HepG2 (cell line): ENCODE data around the gene PRKD2. TPM values are rescaled to one million over a fixed set of nuclear protein-coding genes. Genes with fewer than 3 reads are reported as not detected.

Experiments
- ATAC-seq: fragments of 200-7000 bp; cut with Tn5 transposase; 3 replicates; pipeline ENCODE4 v1.9.1; 2020; ENCODE audit warnings: mild to moderate bottlenecking, moderate library complexity
- BruUV-seq: library from RNA; stranded (reverse); fragments of 400-500 nt; replicated peaks from 2 replicates; lab custom pipeline; 2021; lab: Mats Ljungman, UMichigan
- CTCF ChIA-PET: fragments of 300-600 bp; formaldehyde crosslinking; extraction: SDS; loops from one replicate; lab custom pipeline; 2021; ENCODE audit warnings: low total read pairs, inconsistent platforms, low intra/inter-chr PET ratio; lab: Yijun Ruan, JAX
- POLR2A ChIA-PET: fragments of 350-600 bp; sonication (Branson Sonifier 250); formaldehyde crosslinking; loops from one replicate; lab custom pipeline; 2020; ENCODE audit warnings: antibody characterized with exemption, inconsistent platforms; lab: Yijun Ruan, JAX
- DNase-seq: peaks from one replicate; pipeline ENCODE4 v3.0.0-alpha.2; 2015; ENCODE audit warnings: low spot score
- FAIRE-seq: peaks from 3 replicates; lab custom pipeline; 2011; peaks lifted over from hg19 to GRCh38; lab: Jason Lieb, UNC
- H2AFZ ChIP-seq: one replicate; pipeline ENCODE4 v1.6.1; 2011; ENCODE audit warnings: low read length, inconsistent platforms
- H3K27ac ChIP-seq: fragments of 300-600 bp; 3 replicates; pipeline ENCODE4 v1.8.0; 2011; ENCODE audit warnings: mixed run types, mild to moderate bottlenecking, mixed read lengths, low read length, inconsistent platforms; ENCODE audit not compliant: insufficient read depth; ENCODE audit errors: extremely low read length
- H3K27me3 ChIP-seq, 2 experiments: fragments of 200-600 bp in 1 of 2; 2 replicates in 1 of 2; 3 replicates in 1 of 2; pipeline versions ENCODE4 v1.6.0 to v1.8.0; 2011; ENCODE audit warnings: low read length in 2 of 2, mild to moderate bottlenecking in 2 of 2, moderate library complexity in 2 of 2, inconsistent platforms in 1 of 2; ENCODE audit not compliant: insufficient read depth in 2 of 2, control insufficient read depth in 1 of 2
- H3K36me3 ChIP-seq, 2 experiments: fragments of 200-600 bp in 1 of 2; replicated peaks in 1 of 2; 2 replicates in 1 of 2; 3 replicates in 1 of 2; pipeline versions ENCODE4 v1.5.1 to v1.8.0; 2011; ENCODE audit warnings: low read length in 2 of 2, inconsistent platforms in 1 of 2; ENCODE audit not compliant: insufficient read depth in 2 of 2, control insufficient read depth in 1 of 2
- H3K4me1 ChIP-seq: 2 replicates; pipeline ENCODE4 v1.5.1; 2012; ENCODE audit warnings: low read length, inconsistent platforms; ENCODE audit not compliant: insufficient read depth
- H3K4me2 ChIP-seq: 2 replicates; pipeline ENCODE4 v1.6.0; 2011; ENCODE audit warnings: low read depth, low read length, inconsistent platforms
- H3K4me3 ChIP-seq, 3 experiments: fragments of 200-600 bp in 1 of 3; sonication (generic), shearing (Covaris generic) in 1 of 3; replicated peaks in 1 of 3; 2 replicates each; pipeline ENCODE4 v1.5.1; 2011 to 2016; ENCODE audit warnings: low read length in 3 of 3, inconsistent platforms in 2 of 3, low read depth in 2 of 3, mild to moderate bottlenecking in 2 of 3, control low read depth in 1 of 3, mixed read lengths in 1 of 3; ENCODE audit not compliant: insufficient read depth in 1 of 3
- H3K79me2 ChIP-seq: one replicate; pipeline ENCODE4 v1.6.1; 2011; ENCODE audit warnings: low read length, inconsistent platforms; ENCODE audit not compliant: insufficient read depth
- H3K9ac ChIP-seq: 2 replicates; pipeline ENCODE4 v1.6.0; 2011; ENCODE audit warnings: mild to moderate bottlenecking, low read depth, low read length, inconsistent platforms; ENCODE audit not compliant: insufficient read depth
- H3K9me3 ChIP-seq: 2 replicates; pipeline ENCODE4 v1.5.1; 2012; ENCODE audit warnings: mild to moderate bottlenecking, low read length
- H4K20me1 ChIP-seq: 2 replicates; pipeline ENCODE4 v1.6.0; 2011; ENCODE audit warnings: inconsistent platforms, mild to moderate bottlenecking, low read length, moderate library complexity; ENCODE audit not compliant: insufficient read depth
- EP300 ChIP-seq, 3 experiments: sonication (generic) in 1 of 3; formaldehyde crosslinking in 1 of 3; IDR thresholded peaks; 2 replicates each; pipeline versions ENCODE4 v1.5.1 to v1.6.1; 2011 to 2020; ENCODE audit warnings: low read depth in 2 of 3, low read length in 2 of 3, borderline replicate concordance in 1 of 3, improper control_type of control experiment in 1 of 3, mild to moderate bottlenecking in 1 of 3, missing genetic modification reagents in 1 of 3, moderate library complexity in 1 of 3
- FLYWCH1 ChIP-seq: sonication (generic); formaldehyde crosslinking; IDR thresholded peaks from 2 replicates; pipeline ENCODE4 v1.8.1; 2023; ENCODE audit warnings: mild to moderate bottlenecking, missing genetic modification reagents
- FOXM1 ChIP-seq: sonication (generic); formaldehyde crosslinking; IDR thresholded peaks from 2 replicates; pipeline ENCODE4 v1.5.0; 2020; ENCODE audit warnings: missing genetic modification reagents
- GATAD1 ChIP-seq: IDR thresholded peaks from 2 replicates; pipeline ENCODE4 v1.6.1; 2016; ENCODE audit warnings: missing genetic modification reagents, missing compliant biosample characterization
- GPN1 ChIP-seq: sonication (generic); formaldehyde crosslinking; IDR thresholded peaks from 2 replicates; pipeline ENCODE4 v1.5.1; 2020; ENCODE audit warnings: missing genetic modification reagents, borderline replicate concordance
- KDM5A ChIP-seq: fragments of 200-600 bp; sonication (generic); IDR thresholded peaks from 2 replicates; pipeline ENCODE4 v1.7.0; 2018; ENCODE audit warnings: antibody characterized with exemption, mild to moderate bottlenecking, low read length, borderline replicate concordance
- KLF9 ChIP-seq: IDR thresholded peaks from 2 replicates; pipeline ENCODE4 v1.6.1; 2016; ENCODE audit warnings: low read depth
- KMT2A ChIP-seq: sonication (generic); formaldehyde crosslinking; IDR thresholded peaks from 2 replicates; pipeline ENCODE4 v1.4.0; 2020; ENCODE audit warnings: missing genetic modification reagents
- MIXL1 ChIP-seq: IDR thresholded peaks from 2 replicates; pipeline ENCODE4 v1.6.1; 2016
- NPAS2 ChIP-seq: sonication (generic); formaldehyde crosslinking; IDR thresholded peaks from 2 replicates; pipeline ENCODE4 v1.8.0; 2022; ENCODE audit warnings: mild to moderate bottlenecking, missing genetic modification reagents, borderline replicate concordance
- RAD51 ChIP-seq: fragments of 450-650 bp; IDR thresholded peaks from 2 replicates; pipeline ENCODE4 v1.6.1; 2016; ENCODE audit warnings: borderline replicate concordance
- RXRB ChIP-seq: IDR thresholded peaks from 2 replicates; pipeline ENCODE4 v1.6.1; 2016; ENCODE audit warnings: borderline replicate concordance, missing genetic modification reagents, missing compliant biosample characterization
- ZNF546 ChIP-seq: sonication (generic); formaldehyde crosslinking; conservative IDR thresholded peaks from 2 replicates; pipeline ENCODE4 v1.8.1; 2023; ENCODE audit warnings: mild to moderate bottlenecking, missing genetic modification reagents
- ZNF660 ChIP-seq: sonication (generic); formaldehyde crosslinking; IDR thresholded peaks from 2 replicates; pipeline ENCODE4 v1.5.1; 2020; ENCODE audit warnings: mild to moderate bottlenecking, low read depth, missing genetic modification reagents, borderline replicate concordance
- WGBS: methylation state at CpG from one replicate; pipeline ENCODE4 v1.1.6; 2017; ENCODE audit warnings: low lambda C conversion rate; 5-methylcytosine and 5-hydroxymethylcytosine counted together
- in situ Hi-C: cut with HindIII; loops from 2 replicates; pipeline ENCODE4 v1.10.0; 2017; ENCODE audit warnings: low pct_unique_long_range_greater_than_20kb; ENCODE audit not compliant: extremely low pct_ligation_motif_present
- intact Hi-C: fragments of 100-400 bp; cut with micrococcal nuclease; formaldehyde crosslinking; loops from one replicate; pipeline ENCODE4 v1.10.0; 2022; ENCODE audit not compliant: unreplicated experiment
- polyA plus RNA-seq, 8 experiments: library from polyadenylated mRNA; depleted of rRNA in 3 of 8; stranded (reverse) in 7 of 8; unstranded in 1 of 8; fragments of >200 nt; fragmentation: Illumina TruSeq in 4 of 8; extraction: Trizol in 4 of 8; gene quantifications; 2 replicates each; pipeline versions ENCODE4 v1.2.1 to v1.2.3, GENCODE V29; 2011 to 2016; ENCODE audit warnings: low read depth in 4 of 8, missing spikeins in 1 of 8, mixed read lengths in 1 of 8; ENCODE audit not compliant: insufficient read depth in 1 of 8
- total RNA-seq, 5 experiments: library from RNA; depleted of rRNA; stranded (reverse); fragments of >200 nt; fragmentation: Illumina TruSeq; extraction: Trizol; gene quantifications; 2 replicates each; pipeline ENCODE4 v1.2.3, GENCODE V29; 2016; ENCODE audit warnings: low read depth in 1 of 5
- TF ChIP-seq, protein P1 (sequence below): sonication (generic); formaldehyde crosslinking; IDR thresholded peaks from 2 replicates; pipeline ENCODE4; 2020; ENCODE audit warnings: missing genetic modification reagents, mild to moderate bottlenecking, borderline replicate concordance
- TF ChIP-seq, protein P2 (sequence below): sonication (generic); formaldehyde crosslinking; IDR thresholded peaks from 2 replicates; pipeline ENCODE4 v1.5.0; 2020; ENCODE audit warnings: mild to moderate bottlenecking, missing genetic modification reagents
- TF ChIP-seq, protein P3 (sequence below): sonication (generic); formaldehyde crosslinking; IDR thresholded peaks from 2 replicates; pipeline ENCODE4 v1.9.0; 2021; ENCODE audit warnings: missing genetic modification reagents, mild to moderate bottlenecking, borderline replicate concordance

PRKD2 gene
- total and polyA plus RNA-seq, 2 of the 13 experiments (the other 11 are each of a cell fraction or from before 2014, with no cell fraction given) = 6.7 to 7.3 TPM

DNA sequence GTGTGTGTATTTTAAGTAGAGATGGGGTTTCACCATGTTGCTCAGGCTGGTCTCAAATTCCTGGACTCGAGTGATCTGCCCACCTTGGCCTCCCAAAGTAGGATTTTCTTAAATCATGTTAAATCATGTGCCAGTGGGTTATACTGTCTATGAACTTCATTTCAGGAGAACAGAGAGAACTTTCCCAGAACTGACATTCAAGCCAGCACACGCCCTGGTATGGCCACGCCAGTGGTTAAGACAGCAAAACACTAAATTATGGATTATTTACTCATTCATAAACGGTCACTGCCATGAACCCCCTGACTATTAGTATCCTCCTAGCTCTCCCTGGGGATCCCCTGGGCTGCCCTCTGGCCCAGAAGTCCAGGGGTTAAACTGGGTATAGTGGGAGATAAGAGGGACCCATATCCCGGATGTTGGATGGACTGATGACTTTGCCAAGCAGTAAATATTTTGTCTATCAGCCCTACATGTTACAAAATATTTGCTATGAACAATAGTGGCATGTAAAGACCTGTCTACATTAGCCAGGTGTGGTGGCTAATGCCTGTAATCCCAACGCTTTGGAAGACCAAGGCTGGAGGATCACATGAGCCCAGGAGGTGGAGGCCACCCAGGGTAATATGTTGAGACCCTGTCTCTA is 45.5 kb upstream of the PRKD2 start (continued):
- TF ChIP-seq KDM5A = no peak
- TF ChIP-seq, protein P1, sequence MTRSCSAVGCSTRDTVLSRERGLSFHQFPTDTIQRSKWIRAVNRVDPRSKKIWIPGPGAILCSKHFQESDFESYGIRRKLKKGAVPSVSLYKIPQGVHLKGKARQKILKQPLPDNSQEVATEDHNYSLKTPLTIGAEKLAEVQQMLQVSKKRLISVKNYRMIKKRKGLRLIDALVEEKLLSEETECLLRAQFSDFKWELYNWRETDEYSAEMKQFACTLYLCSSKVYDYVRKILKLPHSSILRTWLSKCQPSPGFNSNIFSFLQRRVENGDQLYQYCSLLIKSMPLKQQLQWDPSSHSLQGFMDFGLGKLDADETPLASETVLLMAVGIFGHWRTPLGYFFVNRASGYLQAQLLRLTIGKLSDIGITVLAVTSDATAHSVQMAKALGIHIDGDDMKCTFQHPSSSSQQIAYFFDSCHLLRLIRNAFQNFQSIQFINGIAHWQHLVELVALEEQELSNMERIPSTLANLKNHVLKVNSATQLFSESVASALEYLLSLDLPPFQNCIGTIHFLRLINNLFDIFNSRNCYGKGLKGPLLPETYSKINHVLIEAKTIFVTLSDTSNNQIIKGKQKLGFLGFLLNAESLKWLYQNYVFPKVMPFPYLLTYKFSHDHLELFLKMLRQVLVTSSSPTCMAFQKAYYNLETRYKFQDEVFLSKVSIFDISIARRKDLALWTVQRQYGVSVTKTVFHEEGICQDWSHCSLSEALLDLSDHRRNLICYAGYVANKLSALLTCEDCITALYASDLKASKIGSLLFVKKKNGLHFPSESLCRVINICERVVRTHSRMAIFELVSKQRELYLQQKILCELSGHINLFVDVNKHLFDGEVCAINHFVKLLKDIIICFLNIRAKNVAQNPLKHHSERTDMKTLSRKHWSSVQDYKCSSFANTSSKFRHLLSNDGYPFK = no peak
- TF ChIP-seq ZNF660 (CRISPR knock-in tag) = no peak
- no peak for TF ChIP-seq RXRB (CRISPR knock-in tag)
- TF ChIP-seq, protein P2, sequence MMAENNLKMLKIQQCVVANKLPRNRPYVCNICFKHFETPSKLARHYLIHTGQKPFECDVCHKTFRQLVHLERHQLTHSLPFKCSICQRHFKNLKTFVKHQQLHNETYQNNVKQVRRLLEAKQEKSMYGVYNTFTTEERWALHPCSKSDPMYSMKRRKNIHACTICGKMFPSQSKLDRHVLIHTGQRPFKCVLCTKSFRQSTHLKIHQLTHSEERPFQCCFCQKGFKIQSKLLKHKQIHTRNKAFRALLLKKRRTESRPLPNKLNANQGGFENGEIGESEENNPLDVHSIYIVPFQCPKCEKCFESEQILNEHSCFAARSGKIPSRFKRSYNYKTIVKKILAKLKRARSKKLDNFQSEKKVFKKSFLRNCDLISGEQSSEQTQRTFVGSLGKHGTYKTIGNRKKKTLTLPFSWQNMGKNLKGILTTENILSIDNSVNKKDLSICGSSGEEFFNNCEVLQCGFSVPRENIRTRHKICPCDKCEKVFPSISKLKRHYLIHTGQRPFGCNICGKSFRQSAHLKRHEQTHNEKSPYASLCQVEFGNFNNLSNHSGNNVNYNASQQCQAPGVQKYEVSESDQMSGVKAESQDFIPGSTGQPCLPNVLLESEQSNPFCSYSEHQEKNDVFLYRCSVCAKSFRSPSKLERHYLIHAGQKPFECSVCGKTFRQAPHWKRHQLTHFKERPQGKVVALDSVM (CRISPR knock-in tag) = no peak
- TF ChIP-seq FLYWCH1 = no peak
- TF ChIP-seq GATAD1 (CRISPR knock-in tag) = no peak
- TF ChIP-seq, all 625 proteins: peak for 0

DNA sequence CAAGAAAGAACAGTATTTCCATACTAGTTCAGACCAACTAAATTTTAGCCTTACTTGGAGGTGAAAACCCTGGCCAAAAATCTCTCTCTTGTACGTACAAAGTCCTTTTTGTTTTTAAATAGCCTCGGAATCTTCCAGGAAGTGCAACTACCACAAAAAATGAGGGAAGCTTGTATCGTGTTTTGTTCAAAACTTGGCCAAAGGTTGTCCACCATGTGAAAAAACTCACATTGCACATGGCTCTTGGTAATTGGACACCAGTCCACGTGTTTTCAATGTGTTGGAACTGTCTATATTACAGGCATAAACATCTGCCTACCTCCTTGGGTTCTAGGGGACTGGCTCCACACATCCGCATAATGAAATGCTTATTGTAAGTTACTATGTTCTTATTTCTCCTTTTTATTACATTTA is 44.5 kb upstream of the PRKD2 start:
- ChIA-PET CTCF (no interaction called here), POLR2A (no interaction called here)
- peaks cover 56% of the 10 kb centered on the region for H3K4me1 ChIP-seq
- no peak overlapping the region for H3K9ac ChIP-seq
- no peak overlapping the region for H2AFZ ChIP-seq
- no peak overlapping the region for H3K27ac ChIP-seq
- peak; percentile 55 for DNase-seq
- in situ Hi-C loops (no loop called here), intact Hi-C loops (no loop called here)
- H3K79me2 ChIP-seq = no peaks in the 10 kb centered on the region
- WGBS = 42% methylated on average over 5 of the region's 5 CpGs
- no peak for ATAC-seq
- no peaks in the 10 kb centered on the region for H3K27me3 ChIP-seq
- H3K4me3 ChIP-seq = no peak overlapping the region
- H3K36me3 ChIP-seq = 0 out of 5 replicates have a peak, but pooled peaks cover 0 to 4% of the 10 kb centered on the region in 2 experiments
- H4K20me1 ChIP-seq = no peaks in the 10 kb centered on the region
- no TSS peak for BruUV-seq
- H3K4me2 ChIP-seq = 0 out of 2 replicates have a peak overlapping the region, but pooled peaks have one; percentile 3
- H3K9me3 ChIP-seq = no peaks in the 10 kb centered on the region
- FAIRE-seq = no peak
- peak; percentile 83; the same call in 1 of the 2 replicates for TF ChIP-seq MIXL1 (CRISPR knock-in tag)
- TF ChIP-seq, protein P3, sequence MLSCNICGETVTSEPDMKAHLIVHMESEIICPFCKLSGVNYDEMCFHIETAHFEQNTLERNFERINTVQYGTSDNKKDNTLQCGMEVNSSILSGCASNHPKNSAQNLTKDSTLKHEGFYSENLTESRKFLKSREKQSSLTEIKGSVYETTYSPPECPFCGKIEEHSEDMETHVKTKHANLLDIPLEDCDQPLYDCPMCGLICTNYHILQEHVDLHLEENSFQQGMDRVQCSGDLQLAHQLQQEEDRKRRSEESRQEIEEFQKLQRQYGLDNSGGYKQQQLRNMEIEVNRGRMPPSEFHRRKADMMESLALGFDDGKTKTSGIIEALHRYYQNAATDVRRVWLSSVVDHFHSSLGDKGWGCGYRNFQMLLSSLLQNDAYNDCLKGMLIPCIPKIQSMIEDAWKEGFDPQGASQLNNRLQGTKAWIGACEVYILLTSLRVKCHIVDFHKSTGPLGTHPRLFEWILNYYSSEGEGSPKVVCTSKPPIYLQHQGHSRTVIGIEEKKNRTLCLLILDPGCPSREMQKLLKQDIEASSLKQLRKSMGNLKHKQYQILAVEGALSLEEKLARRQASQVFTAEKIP (CRISPR knock-in tag) = no peak
- no peak for TF ChIP-seq KLF9
- TF ChIP-seq NPAS2 (CRISPR knock-in tag) = no peak
- no peak for TF ChIP-seq EP300 (IDR thresholded peaks at IDR 0.05; ENCODE audit: low read depth in 2 of 2, low read length in 2 of 2)
- TF ChIP-seq EP300 (CRISPR knock-in tag; IDR thresholded peaks at IDR 0.05; ENCODE audit: borderline replicate concordance) = no peak
- TF ChIP-seq KMT2A (CRISPR knock-in tag) = no peak
- no peak for TF ChIP-seq RAD51
- no peak for TF ChIP-seq ZNF546 (CRISPR knock-in tag)
- no peak for TF ChIP-seq GPN1
- no peak for TF ChIP-seq FOXM1 (CRISPR knock-in tag)
